HG02588 (cell line): ENCODE results near the gene GOLPH3.
"Not testable (repeated sequence)": the region's sequence is repeated elsewhere in the genome, so short reads cannot be mapped to it uniquely, and the experiment has no call there.

Experiments used
- ATAC-seq: cut with Tn5 transposase; IDR thresholded peaks from one replicate; pipeline ENCODE4 v1.9.1; 2021; ENCODE audit warnings: mild to moderate bottlenecking, moderate library complexity; ENCODE audit not compliant: unreplicated experiment

Gene GOLPH3

DNA sequence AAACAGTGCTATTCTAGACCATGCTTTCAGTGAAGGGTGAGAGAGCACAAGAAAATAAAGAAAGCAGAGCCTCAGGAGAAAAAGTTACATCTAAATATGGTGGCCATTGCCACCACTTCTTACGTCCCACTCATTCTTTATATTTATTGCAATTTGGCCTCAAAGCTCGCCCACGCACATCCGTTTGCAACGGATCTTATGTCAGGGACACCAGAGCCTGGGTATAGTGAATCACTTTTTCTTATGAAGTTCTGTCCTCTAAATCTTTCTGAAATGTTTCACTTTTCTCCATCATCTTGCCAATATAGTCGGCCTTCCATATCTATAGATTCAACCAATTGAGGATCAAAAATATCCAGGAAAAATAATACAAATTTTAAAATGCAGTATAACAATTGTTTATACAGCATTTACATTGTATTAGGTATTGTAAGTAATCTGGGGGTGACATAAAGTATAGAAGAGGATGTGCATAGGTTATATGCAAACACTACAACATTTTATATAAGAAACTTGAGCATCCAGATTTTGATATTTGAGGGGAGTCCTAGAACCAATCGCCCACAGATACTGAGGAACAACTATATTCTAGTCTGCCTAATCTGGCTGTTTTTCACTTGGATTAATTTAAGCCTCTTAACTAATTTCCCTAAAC is 35.2 kb downstream of the GOLPH3 start:
- no peak for ATAC-seq

DNA sequence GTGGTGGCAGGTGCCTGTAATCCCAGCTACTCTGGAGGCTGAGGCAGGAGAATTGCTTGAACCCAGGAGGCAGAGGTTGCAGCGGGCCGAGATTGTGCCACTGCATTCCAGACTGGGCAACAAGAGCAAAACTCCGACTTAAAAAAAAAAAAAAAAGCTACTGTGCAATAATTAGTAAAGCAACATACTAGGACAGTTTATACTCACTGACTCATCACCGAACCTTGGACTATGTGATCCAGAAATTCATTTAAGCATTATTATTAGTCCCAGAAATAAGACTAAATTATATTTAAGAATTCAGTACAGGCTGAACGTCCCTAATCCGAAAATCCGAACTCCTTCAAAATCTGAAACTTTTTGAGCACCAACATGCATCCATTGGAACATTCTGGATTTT is 37.8 kb downstream of the GOLPH3 start:
- no peak for ATAC-seq

DNA sequence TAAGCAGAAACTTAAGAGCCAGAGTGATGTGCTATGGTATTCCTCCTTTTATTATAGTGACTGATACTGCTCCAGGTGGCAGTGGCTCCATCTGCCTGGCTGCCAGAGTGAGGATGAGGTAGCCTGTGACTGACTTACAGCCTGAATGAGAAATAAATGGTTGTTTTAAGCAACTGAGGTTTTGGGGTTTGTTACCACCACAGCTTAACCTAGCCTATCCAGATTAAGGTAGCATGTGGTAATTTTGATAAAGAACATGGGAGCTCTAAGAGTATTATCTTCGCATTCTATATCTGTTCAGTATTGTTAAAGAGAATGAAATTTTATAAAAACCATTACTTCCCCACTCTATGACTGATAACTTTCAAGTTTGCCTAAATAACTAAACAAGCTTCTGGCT is 39.0 kb downstream of the GOLPH3 start:
- no peak for ATAC-seq

DNA sequence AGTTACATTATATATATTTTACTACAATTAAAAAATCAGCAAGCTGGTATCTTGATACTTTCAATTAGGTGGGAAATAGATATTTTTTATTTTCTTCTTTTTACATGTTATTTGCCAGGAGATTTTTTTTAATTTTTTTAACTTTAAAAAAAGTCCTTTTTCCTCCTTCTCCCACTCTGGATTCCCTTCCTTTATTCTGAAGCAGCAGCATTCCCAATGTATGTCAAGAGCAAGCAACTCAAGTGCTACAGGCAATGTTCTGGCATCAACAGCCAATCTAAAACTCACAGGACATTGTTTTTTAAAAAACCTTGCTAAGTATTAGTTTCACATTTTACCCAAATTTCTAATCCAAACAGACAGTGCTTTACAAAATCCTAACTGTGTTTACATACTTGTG is 41.4 kb downstream of the GOLPH3 start:
- ATAC-seq, result no peak

DNA sequence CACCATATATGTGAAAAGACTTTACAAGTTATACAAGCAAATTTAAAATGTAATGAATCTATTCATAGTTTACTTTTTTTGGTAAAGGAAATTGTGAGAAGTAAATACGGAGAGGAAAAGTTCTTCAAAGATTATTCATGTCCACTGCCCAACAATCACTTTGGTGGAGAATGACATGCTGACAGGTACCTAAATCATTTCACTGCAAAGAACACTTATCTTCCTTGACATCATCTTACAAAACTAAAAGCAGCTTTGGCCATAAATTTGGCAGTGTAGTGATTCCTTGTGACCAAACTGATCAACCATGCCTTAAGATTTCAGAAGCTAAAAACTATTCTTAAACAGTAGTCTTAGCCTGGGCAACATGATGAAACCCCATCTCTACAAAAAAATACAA is 42.5 kb downstream of the GOLPH3 start:
- no peak for ATAC-seq

DNA sequence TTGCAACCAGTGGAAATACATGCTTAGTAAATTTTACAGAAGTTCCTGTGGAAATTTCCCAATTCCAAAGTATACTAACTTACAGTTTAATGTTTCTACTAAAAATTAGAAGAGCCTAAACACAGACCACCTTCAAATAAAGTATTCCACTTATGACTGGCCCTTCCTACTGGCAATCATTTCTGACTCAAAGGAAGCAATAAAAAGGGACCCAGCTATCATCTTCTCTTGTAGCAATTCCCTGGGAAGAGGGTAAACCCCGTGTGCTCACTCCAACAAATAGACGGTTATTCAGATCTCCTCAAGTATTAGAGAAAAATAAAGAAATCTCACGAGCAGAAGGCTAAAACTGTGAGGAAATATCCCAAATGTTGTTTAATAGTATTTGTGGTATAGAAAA is 43.3 kb downstream of the GOLPH3 start:
- no peak for ATAC-seq

DNA sequence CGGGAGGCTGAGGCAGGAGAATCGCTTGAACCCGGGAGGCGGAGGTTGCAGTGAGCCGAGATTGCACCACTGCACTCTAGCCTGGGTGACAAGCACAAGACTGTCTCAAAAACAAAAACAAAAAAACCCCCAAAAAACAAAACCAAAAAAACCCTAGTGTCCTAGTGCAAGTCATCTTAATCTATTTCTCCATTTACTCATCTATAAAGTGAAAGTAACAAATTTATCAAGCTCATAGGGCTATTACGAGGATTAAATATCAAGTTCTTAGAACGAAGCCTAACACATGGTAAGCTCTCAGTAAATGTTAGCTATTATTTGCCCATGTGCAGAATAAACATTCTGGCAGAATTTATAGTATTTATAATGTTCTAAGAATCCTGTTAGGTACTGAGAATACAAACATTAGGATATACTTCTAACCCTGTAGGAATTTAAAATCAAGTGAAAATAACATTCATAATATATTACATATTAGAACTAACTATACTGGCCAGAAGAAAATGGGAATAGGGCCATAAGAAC is 45.0 kb downstream of the GOLPH3 start:
- ATAC-seq, result no peak

DNA sequence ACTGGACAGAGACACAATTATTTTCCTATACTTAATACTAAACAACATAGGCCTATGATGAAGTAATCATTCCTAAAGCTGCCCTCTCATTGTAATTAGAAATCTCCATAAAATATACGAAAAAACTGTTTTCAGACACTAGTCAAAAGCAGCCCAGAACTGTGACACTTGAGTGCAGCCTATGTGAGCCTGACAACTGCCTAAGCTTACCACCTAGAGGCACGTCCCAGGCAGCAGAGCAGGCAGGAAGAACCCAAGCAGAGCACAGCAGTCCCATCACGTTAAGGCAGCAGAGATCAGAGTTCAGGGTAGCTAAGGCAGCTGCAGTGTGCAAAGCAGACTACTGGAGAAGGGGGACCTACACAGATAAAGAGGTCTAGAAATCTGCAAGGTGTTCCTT is 46.4 kb downstream of the GOLPH3 start:
- no peak for ATAC-seq

DNA sequence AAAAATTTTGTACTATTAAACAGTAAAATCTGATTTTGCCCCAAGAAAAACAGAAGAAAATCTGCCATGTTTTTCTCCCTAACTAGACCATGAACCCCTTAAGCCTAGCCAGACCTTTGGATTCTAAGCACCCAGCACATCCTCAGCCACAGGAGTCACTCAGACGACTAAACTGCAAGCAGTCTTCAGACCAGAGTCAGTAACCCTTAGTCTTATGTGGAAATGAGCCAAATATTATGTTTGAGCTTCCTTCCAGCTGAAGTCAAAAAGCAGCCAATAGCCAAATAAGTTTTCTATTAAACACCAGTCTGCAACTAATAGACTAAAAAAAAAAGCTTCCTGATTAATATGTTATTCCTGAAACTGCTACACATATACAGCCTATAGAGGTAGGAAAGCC is 47.4 kb downstream of the GOLPH3 start:
- ATAC-seq, result no peak

DNA sequence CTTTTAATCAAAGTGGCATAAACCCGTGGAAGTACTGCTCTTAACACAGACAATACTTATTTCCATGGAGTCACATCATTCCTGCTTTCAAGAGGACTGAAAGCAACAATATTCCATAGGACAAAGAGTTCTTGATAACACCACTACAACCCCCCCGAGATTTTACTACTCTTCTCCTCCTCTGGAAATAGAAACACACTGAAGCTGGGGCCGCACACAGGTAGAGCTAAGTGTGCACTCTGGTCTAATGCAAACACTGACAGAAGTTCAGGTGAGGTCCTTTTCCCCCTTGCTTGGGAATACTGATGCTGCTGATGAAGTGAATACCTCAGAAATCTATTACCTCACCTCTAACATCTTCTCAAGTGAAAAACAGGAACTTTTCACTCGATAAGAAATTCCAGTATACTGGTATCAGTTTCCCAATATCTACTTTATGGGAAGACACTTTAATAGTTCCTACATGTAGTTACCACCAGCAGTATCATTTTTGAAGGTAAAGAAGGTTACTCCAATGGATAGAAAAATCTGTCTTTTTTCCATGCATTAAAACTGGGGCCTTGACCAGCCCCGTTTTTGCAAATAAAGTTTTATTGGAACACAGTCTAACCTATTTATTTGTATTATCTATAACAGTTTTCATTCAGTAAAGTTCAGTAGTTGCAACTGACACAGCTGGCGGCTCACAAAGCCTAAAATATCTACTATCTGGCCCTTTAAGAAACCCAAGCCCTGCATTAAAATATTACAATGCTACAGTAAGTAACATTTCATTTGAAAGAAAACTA is 50.0 kb downstream of the GOLPH3 start:
- ATAC-seq, result no peak

DNA sequence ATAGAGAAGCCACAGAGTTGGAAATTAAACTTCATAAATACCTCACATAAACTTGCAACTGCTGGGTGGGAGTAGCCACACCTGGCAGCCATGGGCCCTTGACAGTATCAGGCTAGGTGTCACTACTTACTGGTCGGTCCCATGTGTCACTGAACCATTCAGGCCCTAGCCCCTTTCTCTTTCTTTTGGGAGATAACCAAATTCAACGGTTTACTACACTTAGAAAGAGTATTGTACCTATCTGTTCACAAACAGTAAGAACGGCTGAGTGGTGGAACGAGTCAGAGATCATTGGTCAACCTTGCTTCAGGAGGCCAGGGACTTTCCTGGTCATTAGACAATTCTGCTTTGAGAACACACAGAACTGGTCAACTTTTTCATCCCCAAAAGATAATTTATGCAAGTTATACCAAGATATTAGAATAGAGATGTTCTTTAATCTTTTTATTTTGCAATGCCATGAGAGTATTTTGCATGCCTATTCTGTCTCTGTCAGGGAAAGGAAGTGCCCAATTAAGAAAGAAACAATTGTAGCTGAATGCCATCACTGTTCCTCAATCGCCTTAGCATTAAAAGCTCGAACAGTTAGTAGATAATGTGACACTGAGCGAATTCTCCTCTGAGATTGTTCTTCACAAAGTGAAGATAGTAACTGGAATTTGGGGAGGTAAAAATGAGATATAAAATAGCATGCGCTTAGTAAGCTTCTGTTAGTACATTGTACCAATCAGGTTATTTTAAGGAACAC is 50.9 kb downstream of the GOLPH3 start:
- peak; percentile 67 for ATAC-seq

DNA sequence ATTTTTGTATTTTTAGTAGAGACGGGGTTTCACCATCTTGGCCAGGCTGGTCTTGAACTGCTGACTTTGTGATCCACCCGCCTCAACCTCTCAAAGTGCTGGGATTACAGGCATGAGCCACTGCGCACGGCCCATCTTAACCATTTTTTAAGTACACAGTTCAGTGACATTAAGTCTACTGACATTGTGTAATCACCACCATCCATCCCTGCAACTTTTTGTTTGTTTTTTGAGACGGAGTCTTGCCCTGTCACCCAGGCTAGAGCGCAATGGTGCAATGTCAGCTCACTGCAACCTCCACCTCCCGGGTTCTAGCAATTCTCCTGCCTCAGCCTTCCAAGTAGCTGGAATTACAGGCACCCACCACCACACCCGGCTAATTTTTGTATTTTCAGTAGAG is 55.2 kb downstream of the GOLPH3 start:
- not testable (repeated sequence) for ATAC-seq

DNA sequence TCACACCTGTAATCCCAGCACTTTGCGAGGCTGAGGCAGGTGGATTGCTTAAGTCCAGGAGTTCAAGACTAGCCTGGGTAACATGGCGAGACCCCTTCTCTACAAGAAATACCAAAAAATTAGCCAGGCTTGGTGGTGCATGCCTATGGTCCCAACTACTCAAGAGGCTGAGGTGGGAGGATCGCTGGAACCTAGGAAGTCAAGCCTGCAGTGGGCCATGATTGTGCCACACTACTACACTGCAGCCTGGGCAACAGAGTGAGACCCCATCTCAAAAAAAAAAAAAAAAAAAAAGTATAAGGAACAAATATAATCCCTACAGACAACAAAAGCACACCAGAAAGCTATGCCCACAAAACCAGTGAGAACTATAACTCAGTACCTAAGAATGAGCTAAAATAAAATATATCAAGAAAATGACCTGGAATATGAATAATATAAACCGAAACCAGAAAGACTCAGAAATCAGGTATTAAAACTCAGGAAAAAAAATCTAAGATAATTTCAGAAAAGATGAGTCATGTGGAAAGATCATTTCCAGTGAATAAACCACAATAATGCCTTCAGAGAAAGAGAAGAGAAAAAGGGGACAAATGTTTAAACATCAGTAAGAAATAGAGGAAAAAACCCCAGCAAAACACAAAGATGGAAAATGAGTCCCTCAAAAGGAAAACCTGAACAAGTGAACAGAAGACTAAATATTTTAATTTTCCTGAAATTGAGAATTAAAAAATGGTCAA is 57.4 kb downstream of the GOLPH3 start:
- ATAC-seq, result no peak

DNA sequence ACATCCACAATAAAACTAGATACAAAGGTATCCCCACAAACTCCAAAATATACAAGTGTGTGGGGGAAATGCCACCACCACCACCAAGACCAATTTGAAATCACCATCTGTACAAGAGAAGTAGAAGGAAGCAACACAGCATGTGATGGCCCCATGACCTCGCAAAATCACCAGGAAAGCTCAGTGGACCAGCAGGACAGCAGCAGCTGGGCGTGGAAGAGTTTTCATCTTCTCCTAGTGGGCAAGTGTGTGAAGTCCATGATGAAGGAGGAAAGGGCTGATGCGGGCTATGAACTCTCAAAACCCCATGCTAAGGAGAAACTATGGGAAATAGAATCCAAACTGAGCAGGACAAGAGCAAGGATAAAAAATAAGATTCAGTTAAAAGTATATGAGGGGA is 58.1 kb downstream of the GOLPH3 start:
- no peak for ATAC-seq

DNA sequence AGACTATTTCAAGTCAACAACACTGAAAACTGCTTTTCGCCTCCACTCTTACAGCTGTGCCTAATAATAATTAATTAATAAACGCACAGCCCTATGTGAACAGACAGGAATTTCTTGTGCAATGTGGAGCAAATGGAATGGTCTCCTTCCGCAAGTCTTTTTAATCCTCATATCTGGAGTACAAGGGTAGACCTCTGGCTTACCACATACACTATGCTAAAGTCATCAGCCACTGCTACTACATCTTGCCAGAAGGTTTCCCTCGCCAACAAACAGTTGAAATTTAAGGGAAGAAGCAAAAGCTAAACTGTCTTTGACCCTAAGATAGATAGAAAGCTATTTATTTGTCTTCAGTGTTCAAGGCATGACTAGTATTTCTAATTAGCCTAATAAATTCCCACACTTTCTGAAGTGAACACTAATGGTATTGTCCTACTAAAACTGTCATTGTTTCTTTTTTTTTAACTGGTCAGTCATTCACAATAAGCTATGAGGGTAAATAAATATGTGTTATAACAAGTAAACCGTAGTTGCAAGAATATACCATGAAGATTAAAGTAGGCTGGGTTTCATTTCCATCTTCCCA is 63.9 kb downstream of the GOLPH3 start:
- ATAC-seq, result no peak

DNA sequence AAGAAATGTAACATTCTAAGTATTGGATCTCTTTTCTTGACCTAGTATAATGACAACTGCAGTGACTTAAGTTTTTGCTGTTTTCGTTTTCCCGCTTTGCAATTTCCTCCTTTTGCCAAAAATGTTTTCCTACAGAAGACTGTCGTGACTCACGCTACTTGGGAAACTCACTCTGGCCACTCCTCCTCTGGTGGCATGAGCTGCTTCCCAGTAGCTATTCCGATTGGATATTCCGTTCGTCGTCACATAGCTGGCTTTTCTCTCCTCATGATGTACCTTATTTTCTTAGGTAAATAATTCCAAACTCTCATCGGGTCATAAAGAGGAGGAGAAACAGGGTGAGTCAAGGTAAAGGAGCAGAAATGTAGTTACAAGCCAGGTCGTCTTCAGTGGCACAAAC is 64.9 kb downstream of the GOLPH3 start:
- no peak for ATAC-seq

DNA sequence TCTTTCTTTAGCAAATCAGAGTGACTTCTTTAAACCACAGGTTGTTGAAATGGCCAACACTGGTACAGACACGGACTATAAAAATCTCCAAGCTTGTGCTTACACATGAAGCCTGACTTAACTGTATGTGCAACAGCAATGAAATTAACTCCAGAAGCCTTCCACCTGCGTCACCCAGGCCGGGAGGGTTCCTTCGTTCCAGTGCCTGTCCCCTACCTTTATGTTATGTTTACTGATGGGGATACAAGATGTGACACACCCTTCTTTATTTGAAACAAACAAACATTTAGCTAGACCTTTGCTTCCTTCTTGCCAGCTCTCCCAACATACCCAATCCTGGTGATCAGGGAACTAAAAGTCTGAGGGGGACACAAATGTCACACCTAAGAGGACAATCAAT is 66.0 kb downstream of the GOLPH3 start:
- no peak for ATAC-seq

DNA sequence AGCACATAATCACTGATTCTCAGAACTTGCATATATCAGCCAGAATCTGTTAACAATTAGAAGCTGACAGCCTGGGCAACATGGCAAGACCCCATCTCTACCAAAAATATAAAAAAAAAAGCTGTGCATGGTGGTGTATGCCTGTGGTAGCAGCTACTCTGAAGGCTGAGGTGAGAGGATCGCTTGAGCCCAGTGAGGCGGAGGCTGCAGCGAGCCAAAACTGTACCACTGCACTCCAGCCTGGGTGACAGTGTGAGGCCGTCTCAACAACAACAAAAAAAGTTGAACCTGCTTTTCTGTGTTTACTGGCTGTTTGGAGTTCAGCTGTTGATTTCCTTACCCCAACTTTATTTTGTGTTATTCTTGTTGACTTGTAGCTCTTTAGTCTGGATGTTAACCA is 66.8 kb downstream of the GOLPH3 start:
- ATAC-seq, result no peak

DNA sequence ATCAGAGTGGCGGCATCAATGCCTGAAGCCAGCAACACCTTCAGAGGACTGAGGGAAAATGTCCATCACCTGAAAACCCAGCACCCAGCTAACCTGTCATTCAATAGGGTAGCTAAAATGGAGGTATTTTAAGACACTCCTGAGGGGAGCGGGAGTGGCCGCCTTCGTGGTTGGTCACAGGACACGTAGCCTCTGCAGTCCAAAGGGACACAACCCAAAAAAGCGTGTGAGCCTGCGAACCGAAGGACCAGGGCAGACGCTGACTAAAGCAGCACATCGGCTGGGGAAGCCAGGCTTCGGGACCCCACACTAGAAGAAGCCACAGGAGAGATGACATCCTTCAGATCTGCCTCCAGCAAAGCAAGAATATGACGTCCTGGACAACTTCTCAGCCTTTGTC is 70.6 kb downstream of the GOLPH3 start:
- ATAC-seq, result no peak

DNA sequence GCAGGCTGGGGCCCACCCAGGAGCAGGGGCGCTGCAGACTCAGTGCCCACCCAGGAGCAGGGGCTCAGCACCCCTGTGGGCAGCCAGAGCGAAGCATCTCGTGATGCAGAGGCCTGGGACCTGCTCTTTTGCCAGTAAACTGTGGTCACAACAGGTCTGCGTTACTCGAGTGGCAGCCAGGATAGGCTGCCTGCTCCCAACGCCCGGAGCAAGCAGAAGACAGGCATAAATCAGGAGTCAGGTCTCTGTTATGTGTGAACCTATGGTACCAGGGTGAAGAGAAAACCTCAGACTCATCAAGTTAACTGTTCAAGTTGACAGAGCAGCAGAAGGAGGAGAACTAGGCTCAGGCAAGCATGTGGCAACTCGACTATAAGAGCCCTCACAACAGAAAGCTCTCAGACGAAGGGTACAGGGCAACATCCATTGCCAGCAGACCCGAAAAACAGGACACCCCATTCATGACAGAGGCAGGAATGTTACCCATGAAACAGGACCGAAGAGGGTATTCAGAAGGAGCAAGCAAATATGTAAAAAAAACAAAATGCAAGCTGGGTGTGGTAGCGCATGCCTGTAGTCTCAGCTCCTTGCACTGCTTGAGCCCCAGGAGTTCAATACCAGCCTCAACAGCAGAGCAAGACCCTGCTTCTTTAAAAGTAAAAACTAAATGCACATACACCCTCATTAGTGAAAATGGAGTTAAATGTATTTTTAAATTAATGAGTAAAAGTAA is 71.7 kb downstream of the GOLPH3 start:
- no peak for ATAC-seq
